GM12874 (cell line): ENCODE data around the gene WBP2.

Source experiments
- TF ChIP-seq, protein P1 (sequence below): IDR thresholded peaks from 2 replicates; pipeline ENCODE4 v1.5.1; 2011; ENCODE audit warnings: low read depth, mild to moderate bottlenecking, control low read depth, low read length, moderate library complexity; ENCODE audit not compliant: insufficient read depth

The WBP2 gene

DNA sequence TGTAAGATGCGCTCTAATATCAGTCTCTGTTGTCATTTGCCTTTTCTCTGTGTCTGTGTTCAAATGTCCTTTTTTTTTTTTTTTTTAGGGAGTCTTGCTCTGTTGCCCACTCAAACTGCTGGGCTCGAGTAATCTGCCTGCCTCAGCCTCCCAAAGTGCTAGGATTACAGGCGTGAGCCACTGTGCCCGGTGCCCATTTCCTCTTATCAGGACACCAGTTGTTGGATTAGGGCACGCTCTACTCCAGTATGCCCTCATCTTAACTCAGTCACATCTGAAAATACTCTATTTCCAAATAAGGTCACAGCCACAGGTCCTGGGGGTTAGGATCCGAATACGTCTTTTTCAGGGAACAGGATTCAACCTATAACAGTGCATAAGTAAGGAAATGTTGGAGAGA, 25.1 kb upstream of the WBP2 start:
- TF ChIP-seq, protein P1, sequence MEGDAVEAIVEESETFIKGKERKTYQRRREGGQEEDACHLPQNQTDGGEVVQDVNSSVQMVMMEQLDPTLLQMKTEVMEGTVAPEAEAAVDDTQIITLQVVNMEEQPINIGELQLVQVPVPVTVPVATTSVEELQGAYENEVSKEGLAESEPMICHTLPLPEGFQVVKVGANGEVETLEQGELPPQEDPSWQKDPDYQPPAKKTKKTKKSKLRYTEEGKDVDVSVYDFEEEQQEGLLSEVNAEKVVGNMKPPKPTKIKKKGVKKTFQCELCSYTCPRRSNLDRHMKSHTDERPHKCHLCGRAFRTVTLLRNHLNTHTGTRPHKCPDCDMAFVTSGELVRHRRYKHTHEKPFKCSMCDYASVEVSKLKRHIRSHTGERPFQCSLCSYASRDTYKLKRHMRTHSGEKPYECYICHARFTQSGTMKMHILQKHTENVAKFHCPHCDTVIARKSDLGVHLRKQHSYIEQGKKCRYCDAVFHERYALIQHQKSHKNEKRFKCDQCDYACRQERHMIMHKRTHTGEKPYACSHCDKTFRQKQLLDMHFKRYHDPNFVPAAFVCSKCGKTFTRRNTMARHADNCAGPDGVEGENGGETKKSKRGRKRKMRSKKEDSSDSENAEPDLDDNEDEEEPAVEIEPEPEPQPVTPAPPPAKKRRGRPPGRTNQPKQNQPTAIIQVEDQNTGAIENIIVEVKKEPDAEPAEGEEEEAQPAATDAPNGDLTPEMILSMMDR: no peak

DNA sequence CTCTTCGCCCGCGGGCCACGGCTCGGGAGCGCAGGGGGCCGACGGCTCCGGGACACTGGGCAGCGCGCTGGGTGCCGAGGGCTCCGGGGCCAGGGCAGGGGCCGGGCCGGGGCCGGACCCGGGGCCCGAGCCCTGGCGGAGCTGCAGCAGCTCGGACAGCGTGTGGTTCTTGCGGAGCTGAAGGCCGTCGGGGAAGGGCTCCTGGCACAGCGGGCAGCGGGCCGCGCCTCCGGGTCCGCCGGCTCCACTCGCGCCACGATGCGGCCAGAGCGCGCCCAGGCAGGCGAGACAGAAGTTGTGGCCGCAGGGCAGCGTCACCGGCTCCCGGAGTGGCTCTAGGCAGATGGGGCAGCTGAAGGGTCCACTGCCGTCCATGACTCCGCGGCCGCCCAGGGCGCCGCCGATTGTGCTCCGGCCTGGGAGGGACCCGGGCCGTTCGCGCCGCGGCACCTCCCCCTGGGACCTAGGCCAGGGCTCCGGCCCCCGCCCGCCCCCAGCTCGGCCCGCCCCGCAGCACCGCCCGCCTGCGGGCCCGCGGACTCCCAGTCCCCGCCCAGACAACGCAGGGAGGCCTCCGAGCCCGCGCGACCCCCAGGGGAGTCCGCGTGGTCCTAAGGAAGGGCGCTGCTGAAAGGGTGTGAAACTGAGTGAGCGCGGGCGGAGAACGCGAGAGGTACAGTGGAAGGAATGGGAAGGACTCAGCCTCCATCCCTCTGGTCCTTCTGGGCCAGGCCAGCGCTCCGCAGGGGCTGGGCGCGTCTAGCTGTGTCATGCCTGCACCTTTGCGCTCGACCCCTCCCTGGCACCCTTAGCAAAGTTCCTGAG, 23.3 kb upstream of the WBP2 start, which contains the start of gene TRIM47:
Gene TRIM47, minus strand, starts transcription at position 408 of the 825 bp plus-strand sequence. Its CDS starts 33 bp downstream, at position 375.
- TF ChIP-seq, protein P1: peak; percentile 28; the same call in 1 of the 2 replicates

DNA sequence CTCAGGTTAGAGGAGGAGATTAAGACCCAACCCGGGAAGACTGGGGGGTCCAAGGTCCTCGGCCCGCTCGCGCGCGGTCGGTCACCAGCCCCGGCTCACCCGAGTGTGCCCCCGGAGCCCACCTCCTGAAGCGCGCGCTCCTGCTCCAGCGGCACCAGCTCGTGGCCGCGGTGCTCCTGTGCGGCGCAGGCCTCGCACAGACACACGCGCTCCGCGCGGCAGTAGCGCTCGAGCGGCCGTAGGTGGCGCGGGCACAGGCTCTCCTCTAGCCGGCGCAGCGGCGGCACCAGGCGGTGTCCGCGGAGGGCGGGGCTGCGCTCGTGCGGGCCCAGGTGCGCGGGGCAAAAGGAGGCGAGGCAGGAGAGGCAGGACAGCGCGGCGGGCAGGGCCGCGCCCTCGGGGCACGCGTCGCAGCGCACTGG, 22.6 kb upstream of the WBP2 start:
- TF ChIP-seq, protein P1: peak; percentile 77

DNA sequence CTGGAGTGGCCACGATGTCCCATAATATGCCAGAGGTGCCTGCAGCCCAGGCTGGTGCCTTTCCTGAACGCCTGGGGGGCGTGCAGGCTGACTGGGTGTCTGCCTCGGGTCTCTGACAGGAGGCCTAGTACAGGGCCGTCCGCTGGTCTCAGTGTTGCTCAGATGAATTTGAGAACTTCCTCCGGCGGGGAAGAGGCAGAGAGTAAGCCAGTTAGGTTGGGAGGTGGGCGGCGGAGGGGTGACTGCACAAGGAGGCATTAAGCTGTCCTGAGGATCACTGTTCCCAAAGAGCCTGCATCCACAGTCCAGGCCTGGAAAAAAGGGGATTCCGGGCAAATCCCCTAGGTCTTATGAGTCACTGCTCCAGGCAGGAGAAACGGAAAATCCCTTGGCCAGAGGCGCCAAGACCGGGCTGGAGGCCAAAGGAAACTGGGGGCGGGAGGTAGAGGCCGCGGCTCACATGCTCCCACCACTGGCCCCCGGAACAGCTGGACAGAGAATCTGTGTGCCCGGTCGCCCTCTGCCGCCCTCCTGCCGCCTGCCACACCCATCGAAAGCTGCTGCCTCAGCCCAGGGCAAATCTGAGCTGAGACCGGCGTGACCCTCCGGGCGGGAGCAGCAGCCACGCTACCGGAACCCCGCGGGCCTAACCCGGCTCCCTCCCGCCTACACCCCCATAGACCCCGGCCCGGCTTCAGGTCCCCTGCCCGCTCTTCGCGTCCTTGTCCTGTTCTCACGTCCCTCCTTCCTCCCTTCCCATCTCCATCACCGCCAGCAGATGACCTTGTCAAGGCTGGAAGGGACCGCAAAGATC, 22.0 kb upstream of the WBP2 start:
- TF ChIP-seq, protein P1: peak; percentile 17; the same call in 1 of the 2 replicates

DNA sequence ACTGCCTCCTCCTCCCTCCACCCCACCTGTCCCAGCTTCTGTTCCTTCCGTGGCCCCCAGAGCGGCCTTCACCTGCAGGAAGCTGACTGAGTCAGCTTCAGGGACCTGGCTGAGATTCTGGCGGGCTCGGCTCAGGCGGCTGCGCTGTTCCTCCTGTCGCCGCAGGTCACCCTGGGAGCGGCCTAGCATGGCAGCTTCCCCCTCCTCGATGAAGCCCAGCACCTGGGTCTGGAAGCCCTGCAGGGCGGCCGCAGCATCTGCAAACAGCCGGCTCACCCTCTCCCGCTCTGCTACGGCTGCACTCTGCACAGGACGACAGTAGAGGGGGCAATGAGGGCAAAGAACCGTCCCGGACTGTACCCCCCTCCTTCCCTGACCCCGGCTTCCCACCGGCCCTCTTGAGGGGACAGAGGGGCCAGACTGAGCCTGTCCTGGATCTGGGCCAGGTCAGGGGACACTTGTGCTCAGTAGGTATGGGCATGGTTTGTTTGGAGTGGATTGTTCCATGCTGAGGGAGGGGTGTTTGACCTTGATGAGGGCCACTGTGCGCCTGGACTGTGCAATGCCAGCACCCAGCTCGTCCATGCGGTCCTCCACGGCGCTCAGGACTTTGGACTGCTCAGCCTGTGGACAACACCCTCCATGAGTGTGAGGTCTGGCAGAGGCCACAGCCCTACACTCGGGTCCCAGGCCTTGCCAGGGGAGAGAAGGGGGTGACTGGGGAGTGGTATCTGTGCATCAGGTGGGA, 21.2 kb upstream of the WBP2 start:
- TF ChIP-seq, protein P1: peak; percentile 52; the same call in 1 of the 2 replicates

DNA sequence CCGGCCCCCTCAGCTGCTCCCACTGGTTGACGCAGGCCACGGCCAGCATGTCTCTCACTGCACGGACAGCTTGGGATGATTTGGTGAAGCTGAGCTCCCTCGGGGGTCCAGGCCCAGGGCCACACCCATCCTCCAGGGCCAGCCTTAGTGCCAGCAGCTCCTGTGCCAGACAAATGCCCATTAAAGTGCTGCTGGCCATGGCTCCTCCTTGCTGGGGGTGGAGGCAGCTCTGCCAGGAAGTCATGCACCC, 20.7 kb upstream of the WBP2 start:
- TF ChIP-seq, protein P1: no peak

DNA sequence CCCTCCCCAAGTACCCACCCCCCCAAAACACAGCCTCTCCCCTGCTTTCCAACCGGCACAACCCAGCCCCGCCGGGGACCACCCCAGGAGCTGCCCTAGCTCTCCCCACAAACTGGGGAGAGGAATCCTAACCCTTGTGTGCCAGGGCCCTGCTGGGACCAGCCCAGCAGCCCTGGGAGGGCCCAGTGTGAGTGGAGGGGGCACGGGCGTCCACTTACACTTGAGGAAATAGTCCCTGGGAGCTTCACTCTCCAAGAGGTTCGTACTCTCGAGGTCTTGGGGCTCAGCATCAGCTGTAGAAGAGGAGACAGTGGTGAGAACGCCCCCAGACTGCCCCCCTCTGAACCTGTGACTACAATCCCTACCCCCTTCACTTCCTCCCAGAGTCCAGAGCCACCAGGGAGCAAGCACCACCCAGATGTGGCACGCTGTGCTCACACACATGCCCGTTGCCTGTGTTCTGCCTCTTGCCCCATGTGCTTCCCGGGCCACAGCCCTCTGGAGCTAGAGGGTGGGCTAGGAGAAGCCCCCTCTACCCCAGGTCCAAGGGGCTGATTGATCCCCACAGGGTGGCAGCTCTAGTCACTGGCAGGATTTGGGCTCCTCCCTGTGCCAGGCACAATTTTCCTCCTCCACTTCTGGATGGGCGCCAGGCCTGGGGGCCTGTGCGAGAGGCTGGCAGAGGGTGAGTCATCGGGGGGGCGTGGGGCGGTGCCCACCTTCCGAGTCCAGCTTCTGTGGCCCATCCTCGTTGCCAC, 20.2 kb upstream of the WBP2 start:
- TF ChIP-seq, protein P1: no peak
